Measurements from ENCODE around the gene CENPQ.
A peak's percentile ranks its signal among the peaks of the same experiment; 100 is the strongest.

The CENPQ gene

GRCh38 chr6:49430866-49431265 lies 32.3 kb upstream of the CENPQ start:
- no peak overlapping the region for H3K4me3 ChIP-seq (replicated peaks; ENCODE audit: low read depth, low read length)
- DNase-seq (ENCODE audit: extremely low read depth, insufficient read length) = no peak
- no peak for TF ChIP-seq CTCF (IDR thresholded peaks at IDR 0.05; ENCODE audit: insufficient read depth, low read length, poor library complexity, severe bottlenecking)
- H3K36me3 ChIP-seq (ENCODE audit: control insufficient read depth, insufficient read depth, low read length) = no peaks in the 10 kb centered on the region; the same call in 1 of the 2 replicates
- no peaks in the 10 kb centered on the region for H3K27me3 ChIP-seq (replicated peaks; ENCODE audit: control insufficient read depth, insufficient read depth, low read length)

- no peak for TF ChIP-seq CTCF (IDR thresholded peaks at IDR 0.05; ENCODE audit: insufficient read depth, low read length, poor library complexity, severe bottlenecking)
- Histone ChIP-seq H3K4me3 (replicated peaks; ENCODE audit: low read depth, low read length) (no peak overlapping the region), H3K27me3 (replicated peaks; ENCODE audit: control insufficient read depth, insufficient read depth, low read length) (no peaks in the 10 kb centered on the region), H3K36me3 (ENCODE audit: control insufficient read depth, insufficient read depth, low read length) (no peaks in the 10 kb centered on the region; the same call in 1 of the 2 replicates)
- no peak for DNase-seq (ENCODE audit: extremely low read depth, insufficient read length)
These were observed 9.9 kb upstream of the CENPQ start for GRCh38 chr6:49453221-49453620.

GRCh38 chr6:49454787-49455709 lies 8.1 kb upstream of the CENPQ start:
- peak overlapping the region; percentile 40 for H3K4me3 ChIP-seq (replicated peaks; ENCODE audit: low read depth, low read length)
- no peaks in the 10 kb centered on the region; the same call in 1 of the 2 replicates for H3K36me3 ChIP-seq (ENCODE audit: control insufficient read depth, insufficient read depth, low read length)
- no peaks in the 10 kb centered on the region for H3K27me3 ChIP-seq (replicated peaks; ENCODE audit: control insufficient read depth, insufficient read depth, low read length)
- no peak for TF ChIP-seq CTCF (IDR thresholded peaks at IDR 0.05; ENCODE audit: insufficient read depth, low read length, poor library complexity, severe bottlenecking)
- no peak for DNase-seq (ENCODE audit: extremely low read depth, insufficient read length)

- no peak for DNase-seq (ENCODE audit: extremely low read depth, insufficient read length)
- no peaks in the 10 kb centered on the region; the same call in 1 of the 2 replicates for H3K36me3 ChIP-seq (ENCODE audit: control insufficient read depth, insufficient read depth, low read length)
- no peak for TF ChIP-seq CTCF (IDR thresholded peaks at IDR 0.05; ENCODE audit: insufficient read depth, low read length, poor library complexity, severe bottlenecking)
- H3K27me3 ChIP-seq (replicated peaks; ENCODE audit: control insufficient read depth, insufficient read depth, low read length) = no peaks in the 10 kb centered on the region
- H3K4me3 ChIP-seq (replicated peaks; ENCODE audit: low read depth, low read length) = no peak overlapping the region
These were observed 5.4 kb upstream of the CENPQ start for GRCh38 chr6:49457771-49458170.

- Histone ChIP-seq H3K4me3 (replicated peaks; ENCODE audit: low read depth, low read length) (peak overlapping the region; percentile 99), H3K27me3 (replicated peaks; ENCODE audit: control insufficient read depth, insufficient read depth, low read length) (no peaks in the 10 kb centered on the region), H3K36me3 (ENCODE audit: control insufficient read depth, insufficient read depth, low read length) (no peaks in the 10 kb centered on the region)
- no peak for TF ChIP-seq CTCF (IDR thresholded peaks at IDR 0.05; ENCODE audit: insufficient read depth, low read length, poor library complexity, severe bottlenecking)
- no peak for DNase-seq (ENCODE audit: extremely low read depth, insufficient read length)
These were observed 1.1 kb upstream of the CENPQ start for GRCh38 chr6:49462071-49462470.

Data from GM06990 (cell line).